WTC11 (cell line): ENCODE measurements around the gene PRPF8.

Source experiments
- ATF6 ChIP-seq: sonication (generic); formaldehyde crosslinking; IDR thresholded peaks from 2 replicates; pipeline ENCODE4 v1.8.1; 2023; ENCODE audit warnings: mild to moderate bottlenecking, missing genetic modification reagents
- CREB1 ChIP-seq: sonication (generic); formaldehyde crosslinking; IDR thresholded peaks from 2 replicates; pipeline ENCODE4 v1.8.0; 2023; ENCODE audit warnings: mild to moderate bottlenecking, missing genetic modification reagents
- CTCF ChIP-seq: fragments of 200-600 bp; IDR thresholded peaks from 2 replicates; pipeline ENCODE4 v1.8.0; 2022; ENCODE audit warnings: antibody characterized with exemption
- FOXP4 ChIP-seq: sonication (generic); formaldehyde crosslinking; IDR thresholded peaks from 2 replicates; pipeline ENCODE4 v1.8.0; 2022; ENCODE audit warnings: mild to moderate bottlenecking, missing genetic modification reagents
- GABPB1 ChIP-seq: sonication (generic); formaldehyde crosslinking; IDR thresholded peaks from 2 replicates; pipeline ENCODE4 v1.8.1; 2023; ENCODE audit warnings: mild to moderate bottlenecking, missing genetic modification reagents
- RELA ChIP-seq: sonication (generic); formaldehyde crosslinking; IDR thresholded peaks from 2 replicates; pipeline ENCODE4 v1.8.1; 2022; ENCODE audit warnings: missing genetic modification reagents, mild to moderate bottlenecking, borderline replicate concordance
- TCF7 ChIP-seq: sonication (generic); formaldehyde crosslinking; IDR thresholded peaks from 2 replicates; pipeline ENCODE4 v1.8.0; 2022; ENCODE audit warnings: mild to moderate bottlenecking, low read depth, missing genetic modification reagents, moderate library complexity
- ZNF263 ChIP-seq: sonication (generic); formaldehyde crosslinking; IDR thresholded peaks from 2 replicates; pipeline ENCODE4 v1.8.1; 2022; ENCODE audit warnings: low read depth, mild to moderate bottlenecking, moderate library complexity, missing genetic modification reagents
- TF ChIP-seq, protein P1 (sequence below): sonication (generic); formaldehyde crosslinking; IDR thresholded peaks from 2 replicates; pipeline ENCODE4 v1.8.0; 2023; ENCODE audit warnings: missing genetic modification reagents
- TF ChIP-seq, protein P2 (sequence below): sonication (generic); formaldehyde crosslinking; IDR thresholded peaks from 2 replicates; pipeline ENCODE4 v1.8.0; 2022; ENCODE audit warnings: mild to moderate bottlenecking, missing genetic modification reagents

DNA sequence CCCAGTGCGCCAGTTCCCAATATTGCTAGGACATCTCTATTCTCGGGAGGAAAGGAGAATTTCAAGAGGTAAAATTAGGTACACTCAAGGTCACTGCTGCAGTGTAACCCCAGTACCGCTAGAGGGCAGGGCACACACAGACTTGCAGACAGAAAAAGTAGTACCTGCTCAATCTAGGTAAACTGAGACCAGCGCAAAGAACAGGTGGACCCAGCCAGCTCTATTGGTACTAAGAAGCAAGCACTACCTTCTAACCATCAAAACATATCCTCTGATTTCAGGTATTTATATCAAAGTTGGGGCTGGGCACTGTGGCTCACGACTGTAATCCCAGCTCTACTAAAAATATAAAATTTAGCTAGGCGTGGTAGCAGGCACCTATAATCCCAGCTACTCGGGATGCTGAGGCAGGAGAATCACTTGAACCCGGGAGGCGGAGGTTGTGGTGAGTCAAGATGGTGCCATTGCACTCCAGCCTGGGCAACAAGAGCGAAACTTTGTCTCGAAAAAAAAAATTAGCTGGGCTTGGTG, 36.3 kb upstream of the PRPF8 start:
- TF ChIP-seq CTCF (peak; percentile 98), ZNF263 (CRISPR knock-in tag) (no peak), GABPB1 (CRISPR knock-in tag) (no peak), FOXP4 (no peak), CREB1 (no peak), ATF6 (CRISPR knock-in tag) (no peak), TCF7 (CRISPR knock-in tag) (no peak), RELA (no peak)
- TF ChIP-seq, protein P1, sequence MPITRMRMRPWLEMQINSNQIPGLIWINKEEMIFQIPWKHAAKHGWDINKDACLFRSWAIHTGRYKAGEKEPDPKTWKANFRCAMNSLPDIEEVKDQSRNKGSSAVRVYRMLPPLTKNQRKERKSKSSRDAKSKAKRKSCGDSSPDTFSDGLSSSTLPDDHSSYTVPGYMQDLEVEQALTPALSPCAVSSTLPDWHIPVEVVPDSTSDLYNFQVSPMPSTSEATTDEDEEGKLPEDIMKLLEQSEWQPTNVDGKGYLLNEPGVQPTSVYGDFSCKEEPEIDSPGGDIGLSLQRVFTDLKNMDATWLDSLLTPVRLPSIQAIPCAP (CRISPR knock-in tag), result no peak
- TF ChIP-seq, protein P2, sequence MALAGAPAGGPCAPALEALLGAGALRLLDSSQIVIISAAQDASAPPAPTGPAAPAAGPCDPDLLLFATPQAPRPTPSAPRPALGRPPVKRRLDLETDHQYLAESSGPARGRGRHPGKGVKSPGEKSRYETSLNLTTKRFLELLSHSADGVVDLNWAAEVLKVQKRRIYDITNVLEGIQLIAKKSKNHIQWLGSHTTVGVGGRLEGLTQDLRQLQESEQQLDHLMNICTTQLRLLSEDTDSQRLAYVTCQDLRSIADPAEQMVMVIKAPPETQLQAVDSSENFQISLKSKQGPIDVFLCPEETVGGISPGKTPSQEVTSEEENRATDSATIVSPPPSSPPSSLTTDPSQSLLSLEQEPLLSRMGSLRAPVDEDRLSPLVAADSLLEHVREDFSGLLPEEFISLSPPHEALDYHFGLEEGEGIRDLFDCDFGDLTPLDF (CRISPR knock-in tag), result no peak
